Prostate gland (tissue), 2 donors: ENCODE results near the gene CRLF1. TPM values are rescaled to one million over a fixed set of nuclear protein-coding genes. Genes with fewer than 3 reads are reported as not detected.

Source experiments
- DNase-seq: peaks from one replicate; pipeline ENCODE4 v3.0.0-alpha.2; 2019; ENCODE audit warnings: low spot score
- H3K27ac ChIP-seq, 2 donors: fragments of 200-600 bp; sonication (generic); 2 replicates each; pipeline ENCODE4 v1.5.1; 2017 to 2019
- H3K27me3 ChIP-seq: fragments of 200-600 bp; sonication (generic); replicated peaks from 2 replicates; pipeline ENCODE4 v1.5.1; 2019; ENCODE audit not compliant: insufficient read depth
- H3K36me3 ChIP-seq, 2 donors: fragments of 200-600 bp; sonication (generic); 1 replicate in 1 of 2; 2 replicates in 1 of 2; pipeline versions ENCODE4 v1.5.1 to v1.8.1; 2017 to 2019
- H3K4me1 ChIP-seq: fragments of 200-600 bp; sonication (generic); replicated peaks from 2 replicates; pipeline ENCODE4 v1.5.1; 2019
- H3K4me3 ChIP-seq, 2 donors: fragments of 200-600 bp; sonication (generic); 2 replicates each; pipeline ENCODE4 v1.5.1; 2017 to 2019
- H3K9me3 ChIP-seq: fragments of 200-600 bp; sonication (generic); 2 replicates; pipeline ENCODE4 v1.5.1; 2017
- POLR2A ChIP-seq: fragments of 450-650 bp; IDR thresholded peaks from one replicate; pipeline ENCODE4 v1.6.1; 2016; ENCODE audit warnings: antibody characterized with exemption, mild to moderate bottlenecking
- POLR2AphosphoS5 ChIP-seq: sonication (generic); formaldehyde crosslinking; IDR thresholded peaks from one replicate; pipeline ENCODE4 v1.6.1; 2017; ENCODE audit warnings: antibody characterized with exemption
- WGBS: methylation state at CpG from one replicate; pipeline ENCODE4 v1.1.5; 2018; 5-methylcytosine and 5-hydroxymethylcytosine counted together
- intact Hi-C: fragments of 100-400 bp; cut with DNase I; formaldehyde crosslinking; loops from one replicate; pipeline ENCODE4 v1.14.2; 2022
- total RNA-seq, 2 donors: library from RNA; depleted of rRNA; stranded (reverse); fragments of >200 nt; gene quantifications; one replicate each; pipeline ENCODE4 v1.1.0, GENCODE V29; 2016
- TF ChIP-seq, protein P1 (sequence below), 4 experiments: fragments of 200-600 bp in 2 of 4; fragments of 450-650 bp in 2 of 4; sonication (generic) in 2 of 4; IDR thresholded peaks; 1 replicate in 3 of 4; 2 replicates in 1 of 4; pipeline ENCODE4 v1.5.1; 2016 to 2019; ENCODE audit warnings: antibody characterized with exemption in 4 of 4, mild to moderate bottlenecking in 2 of 4, moderate library complexity in 2 of 4

The CRLF1 gene
- total RNA-seq, 2 donors from 2014 or later: 2.6 to 12.6 TPM

- H3K4me3 ChIP-seq: peak within 1 kb of the TSS; percentile 75 to 79
- under 1% methylated on average over 70 of the region's 75 CpGs for WGBS
- no peaks in the 10 kb centered on the region for H3K9me3 ChIP-seq
- no peaks in the 10 kb centered on the region for H3K27me3 ChIP-seq
- intact Hi-C loops: loop anchor here (5.0 kb wide), 1 partner anchor 119 kb away; no protein-coding TSS in a partner anchor
- H3K36me3 ChIP-seq: peaks cover 13 to 17% of the 10 kb centered on the region in 2 donors
- peak; percentile 98 for DNase-seq
- H3K4me1 ChIP-seq: peaks cover 11% of the 10 kb centered on the region
- peak within 1 kb of the TSS; percentile 80 to 82 for H3K27ac ChIP-seq
- TF ChIP-seq, protein P1, sequence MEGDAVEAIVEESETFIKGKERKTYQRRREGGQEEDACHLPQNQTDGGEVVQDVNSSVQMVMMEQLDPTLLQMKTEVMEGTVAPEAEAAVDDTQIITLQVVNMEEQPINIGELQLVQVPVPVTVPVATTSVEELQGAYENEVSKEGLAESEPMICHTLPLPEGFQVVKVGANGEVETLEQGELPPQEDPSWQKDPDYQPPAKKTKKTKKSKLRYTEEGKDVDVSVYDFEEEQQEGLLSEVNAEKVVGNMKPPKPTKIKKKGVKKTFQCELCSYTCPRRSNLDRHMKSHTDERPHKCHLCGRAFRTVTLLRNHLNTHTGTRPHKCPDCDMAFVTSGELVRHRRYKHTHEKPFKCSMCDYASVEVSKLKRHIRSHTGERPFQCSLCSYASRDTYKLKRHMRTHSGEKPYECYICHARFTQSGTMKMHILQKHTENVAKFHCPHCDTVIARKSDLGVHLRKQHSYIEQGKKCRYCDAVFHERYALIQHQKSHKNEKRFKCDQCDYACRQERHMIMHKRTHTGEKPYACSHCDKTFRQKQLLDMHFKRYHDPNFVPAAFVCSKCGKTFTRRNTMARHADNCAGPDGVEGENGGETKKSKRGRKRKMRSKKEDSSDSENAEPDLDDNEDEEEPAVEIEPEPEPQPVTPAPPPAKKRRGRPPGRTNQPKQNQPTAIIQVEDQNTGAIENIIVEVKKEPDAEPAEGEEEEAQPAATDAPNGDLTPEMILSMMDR (IDR thresholded peaks at IDR 0.05): peak in 2 of 4 experiments; percentile 16 to 42
- TF ChIP-seq POLR2AphosphoS5 (peak; percentile 100), POLR2A (peak; percentile 84)
These were observed 34.8 kb downstream of the CRLF1 start, which contains the start of gene UBA52 for GRCh38 chr19:18571564-18572344. Gene UBA52 (plus strand): TSS chr19:18571857. CDS start chr19:18573301, 1,444 bp downstream.

GRCh38 chr19:18568367-18568766 is 38.2 kb downstream of the CRLF1 start:
- no peak for DNase-seq
- no peak for TF ChIP-seq POLR2A
- TF ChIP-seq, protein P1 (IDR thresholded peaks at IDR 0.05): no peak
- TF ChIP-seq POLR2AphosphoS5: no peak
- Histone ChIP-seq H3K27ac (no peak overlapping the region), H3K4me3 (no peak overlapping the region), H3K4me1 (peaks cover 11% of the 10 kb centered on the region), H3K36me3 (peaks cover 2 to 17% of the 10 kb centered on the region in 2 donors), H3K27me3 (no peaks in the 10 kb centered on the region), H3K9me3 (no peaks in the 10 kb centered on the region)
- WGBS: 91% methylated on average over 15 of the region's 15 CpGs
- intact Hi-C loops: no loop called here

DNA sequence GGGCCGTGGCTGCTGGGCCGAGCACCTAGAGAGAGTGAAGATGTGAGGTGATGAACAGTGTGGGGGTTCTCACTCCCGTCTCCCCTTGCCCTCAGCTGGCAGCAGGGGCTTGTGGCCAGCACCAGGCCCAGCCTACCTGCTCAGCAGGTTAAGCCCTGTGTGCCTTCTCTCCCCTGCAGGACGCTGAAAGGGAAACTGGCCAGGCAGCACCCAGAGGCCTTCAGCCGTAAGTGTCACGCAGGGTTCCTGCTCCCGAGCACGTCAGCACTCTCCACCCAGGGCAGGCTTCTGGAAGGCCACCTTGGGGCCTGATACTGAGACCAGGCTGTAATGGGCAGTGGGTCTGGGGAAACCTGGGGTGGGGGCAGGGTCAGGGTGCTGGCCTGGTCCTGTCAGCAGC is 39.6 kb downstream of the CRLF1 start:
- Histone ChIP-seq H3K4me1 (no peaks in the 10 kb centered on the region), H3K27me3 (no peaks in the 10 kb centered on the region), H3K36me3 (peaks cover 2 to 14% of the 10 kb centered on the region in 2 donors), H3K27ac (no peak overlapping the region), H3K9me3 (no peaks in the 10 kb centered on the region), H3K4me3 (no peak overlapping the region)
- no peak for DNase-seq
- no peak for TF ChIP-seq POLR2A
- TF ChIP-seq, protein P1 (IDR thresholded peaks at IDR 0.05): no peak
- no peak for TF ChIP-seq POLR2AphosphoS5
- 88% methylated on average over 7 of the region's 8 CpGs for WGBS
- intact Hi-C loops: no loop called here

GRCh38 chr19:18562086-18562485 is 44.5 kb downstream of the CRLF1 start:
- intact Hi-C loops: no loop called here
- DNase-seq: no peak
- Histone ChIP-seq H3K36me3 (peaks cover 0 to 14% of the 10 kb centered on the region in 2 donors), H3K4me1 (peaks cover 7% of the 10 kb centered on the region), H3K9me3 (no peaks in the 10 kb centered on the region), H3K4me3 (no peak overlapping the region), H3K27me3 (no peaks in the 10 kb centered on the region), H3K27ac (no peak overlapping the region)
- TF ChIP-seq POLR2A: no peak
- TF ChIP-seq POLR2AphosphoS5: no peak
- TF ChIP-seq, protein P1 (IDR thresholded peaks at IDR 0.05): no peak
- 61% methylated on average over 14 of the region's 14 CpGs for WGBS
